ENCODE results near the gene DCHS1. TPM values are rescaled to one million over a fixed set of nuclear protein-coding genes. Genes with fewer than 3 reads are reported as not detected.

Gene DCHS1
- total RNA-seq, 1 donor from 2014 or later, result 8.8 TPM

DNA sequence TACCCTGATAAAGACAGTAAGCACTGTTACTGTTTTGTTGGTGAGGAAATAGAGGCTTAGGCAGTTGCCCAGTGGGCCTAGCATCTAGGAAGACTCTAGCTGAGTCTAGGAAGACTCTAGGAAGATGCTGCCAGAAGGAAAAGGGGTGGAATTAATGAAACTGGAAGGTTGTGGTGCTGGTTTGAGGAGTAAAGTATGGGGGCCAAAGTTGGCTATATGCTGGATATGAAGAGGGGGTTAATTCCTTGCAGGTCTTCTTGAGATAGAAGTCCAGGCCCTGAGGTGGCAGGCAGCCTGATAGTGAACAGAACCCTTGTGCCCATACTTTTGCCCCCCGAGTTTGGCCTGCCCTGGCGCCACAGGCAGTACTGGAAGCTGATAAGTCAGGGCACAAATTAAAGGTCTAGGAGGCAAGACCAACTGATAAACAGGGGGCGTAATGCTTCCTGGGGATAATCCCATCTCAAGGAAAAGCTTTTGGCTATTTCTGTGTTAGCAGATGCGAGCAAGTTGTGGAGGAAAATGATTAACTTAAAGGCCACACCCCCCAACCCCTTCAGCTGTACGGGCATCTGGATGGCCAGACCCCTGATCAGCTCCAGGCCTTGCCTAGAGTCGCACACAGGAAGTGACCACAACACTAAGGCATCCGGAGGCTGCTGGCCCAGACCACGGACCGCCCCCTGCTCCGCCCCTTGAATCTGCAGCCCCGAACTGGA lies 49.0 kb downstream of the DCHS1 start:
- ATAC-seq (peak; percentile 73), DNase-seq (peak; percentile 95)
- intact Hi-C loops (cut with micrococcal nuclease), result no loop called here

DNA sequence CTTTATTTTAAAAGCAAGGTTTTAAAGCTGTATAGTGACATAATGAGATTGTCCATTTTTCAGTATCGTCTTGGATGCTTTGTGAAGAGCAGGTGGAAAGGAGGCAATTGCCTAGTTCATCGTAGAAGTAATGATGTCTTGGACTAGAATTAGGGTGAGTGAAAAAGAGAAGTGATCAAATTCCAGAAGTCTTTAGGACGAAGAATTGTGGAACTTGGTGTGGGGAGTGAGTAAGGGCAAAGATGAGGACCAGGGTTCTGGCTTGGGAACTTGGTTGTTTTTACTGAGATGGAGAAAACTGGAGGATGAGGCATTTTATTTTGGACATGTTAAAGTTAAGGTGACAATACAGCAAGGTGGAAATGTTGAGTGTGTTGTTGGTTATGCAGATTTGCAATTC lies 50.8 kb downstream of the DCHS1 start:
- intact Hi-C loops (cut with micrococcal nuclease), result no loop called here
- ATAC-seq (no peak), DNase-seq (no peak)

GRCh38 chr11:6604081-6604626 lies 51.5 kb downstream of the DCHS1 start:
- intact Hi-C loops (cut with micrococcal nuclease), result no loop called here
- ATAC-seq (peak; percentile 67), DNase-seq (peak; percentile 57)

DNA sequence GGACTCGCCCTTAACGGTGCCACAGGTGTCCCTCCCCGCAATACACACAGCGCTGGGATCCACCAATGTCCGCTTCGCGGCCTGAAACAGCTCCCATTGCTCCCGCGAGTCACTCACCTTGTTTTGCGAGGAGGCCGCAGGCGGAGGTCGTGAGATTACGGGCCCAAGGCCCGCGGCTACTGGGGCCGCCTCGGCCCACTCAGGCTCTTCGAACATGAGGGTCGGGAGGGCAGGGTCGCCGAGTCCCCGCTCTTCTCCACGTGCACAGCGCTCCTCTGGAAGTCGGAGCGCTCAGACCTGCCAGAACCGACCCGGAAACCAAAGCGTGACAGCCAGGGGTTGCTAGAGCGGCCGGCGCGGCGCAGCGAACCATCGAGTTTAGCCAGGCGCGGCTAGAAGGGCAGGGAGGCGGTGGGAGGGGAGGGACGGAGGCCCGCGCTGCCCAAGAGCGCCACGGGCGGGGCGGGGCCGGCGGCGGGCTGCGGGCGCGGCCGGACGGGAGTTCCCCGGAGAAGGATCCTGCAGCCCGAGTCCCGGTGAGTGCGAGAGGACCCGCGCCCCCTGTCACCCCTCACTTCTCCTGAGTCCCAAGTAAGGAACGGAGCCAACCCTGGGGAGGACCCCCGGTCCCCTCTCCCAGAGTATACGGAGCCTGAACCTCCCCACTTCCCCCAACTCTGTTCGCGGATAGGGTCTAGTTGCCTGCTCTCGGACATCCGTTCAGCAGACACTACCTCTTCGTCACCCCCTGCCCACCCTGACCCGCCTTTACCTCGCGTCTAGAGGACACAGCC lies 52.1 kb downstream of the DCHS1 start, which contains the start of the genes ILK and RRP8:
Gene ILK (plus strand): TSS at position 488 of the 794 bp plus-strand sequence. CDS start 498 bp downstream, outside the sequence.
Gene RRP8 (minus strand): TSS at position 330 of the 794 bp plus-strand sequence. CDS start 114 bp downstream, at position 216.
- ATAC-seq, result peak; percentile 92
- DNase-seq, result peak; percentile 96
- intact Hi-C loops (cut with micrococcal nuclease), result no loop called here

DNA sequence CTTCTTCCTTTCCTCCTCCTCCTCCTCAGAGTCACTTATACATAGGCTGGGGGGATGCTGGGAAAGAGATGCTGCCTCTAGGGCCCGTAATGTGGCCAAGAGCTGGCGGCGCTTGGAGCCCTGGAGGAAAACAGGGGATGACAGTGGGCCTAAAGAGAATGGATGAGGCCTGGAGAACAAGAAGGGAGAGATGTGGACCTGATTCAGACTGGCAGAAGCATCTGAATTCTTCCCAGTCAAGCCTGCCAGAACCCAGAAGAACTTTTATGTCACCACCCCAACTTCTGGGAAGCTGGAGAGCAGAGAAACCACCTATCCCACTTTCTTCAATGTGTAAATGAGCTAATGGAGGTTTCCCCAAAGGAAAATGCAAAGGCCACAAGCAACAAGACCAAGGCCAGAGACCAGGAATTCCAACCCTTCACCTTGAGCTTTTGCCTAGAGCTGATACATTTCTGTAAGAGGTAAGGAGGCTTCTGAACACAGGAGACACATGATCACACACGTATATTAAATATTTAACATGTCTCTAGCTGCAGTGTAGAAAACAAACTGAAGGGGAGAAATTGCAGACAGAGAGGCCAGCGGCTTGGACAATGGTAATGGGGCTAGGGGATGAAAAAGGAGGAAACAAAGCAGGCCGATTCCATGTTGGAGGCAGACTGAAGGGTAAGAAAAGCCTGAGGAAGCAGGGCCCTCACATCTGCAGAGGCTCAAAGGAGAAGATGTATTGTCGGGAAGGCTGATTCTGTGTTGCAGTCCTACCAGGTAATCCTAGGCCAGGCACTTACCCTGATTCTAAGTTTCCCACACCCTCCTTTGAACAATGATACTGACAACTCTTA lies 53.3 kb downstream of the DCHS1 start:
- intact Hi-C loops (cut with micrococcal nuclease), result no loop called here
- DNase-seq, result no peak
- ATAC-seq, result no peak

GRCh38 chr11:6601041-6601461 lies 54.6 kb downstream of the DCHS1 start:
- intact Hi-C loops (cut with micrococcal nuclease), result no loop called here
- DNase-seq (no peak), ATAC-seq (no peak)

DNA sequence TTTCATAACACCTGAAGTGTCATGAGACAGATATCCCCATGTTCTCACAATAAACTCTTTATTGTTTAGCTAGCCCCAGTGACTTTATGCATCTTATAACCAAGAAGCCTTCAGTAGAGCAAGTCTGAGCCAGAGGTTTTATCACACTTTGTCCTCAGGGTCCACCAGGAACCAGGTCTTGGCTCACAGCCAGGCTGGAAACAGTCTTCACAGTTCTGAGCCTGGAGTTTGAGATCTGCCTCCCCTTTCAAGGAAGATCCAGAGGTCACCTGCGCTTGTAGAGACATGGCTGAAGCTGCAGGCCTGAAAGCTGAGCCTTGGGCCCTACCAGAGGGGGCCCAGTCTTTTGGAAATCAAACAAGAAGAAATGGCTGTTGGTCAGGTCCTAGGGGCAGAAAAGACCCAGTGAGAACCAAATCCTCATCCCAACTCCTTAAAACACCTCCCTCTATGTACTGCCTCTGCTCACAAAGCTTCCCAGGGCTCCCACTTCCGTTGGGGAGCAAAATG lies 55.7 kb downstream of the DCHS1 start:
- intact Hi-C loops (cut with micrococcal nuclease), result no loop called here
- ATAC-seq, result no peak
- no peak for DNase-seq

DNA sequence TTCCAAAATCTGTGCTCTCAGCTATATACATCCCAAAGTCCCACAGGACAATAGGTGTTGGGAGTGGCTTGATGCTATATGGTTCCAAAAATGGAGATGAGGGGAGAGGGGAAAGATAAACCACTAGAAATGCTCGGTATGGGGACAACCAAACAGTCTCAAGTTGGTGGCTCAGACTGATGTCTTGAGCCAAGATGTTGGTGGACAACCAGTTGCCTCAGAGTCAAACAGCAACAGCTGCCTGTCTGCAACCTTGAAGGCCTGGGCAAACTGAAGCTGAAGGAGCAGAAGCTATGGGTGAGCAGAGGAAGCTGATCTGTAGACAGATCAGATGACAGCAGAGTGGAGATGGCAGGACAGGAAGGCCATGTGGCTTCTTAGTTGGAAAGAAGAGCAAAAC lies 56.2 kb downstream of the DCHS1 start:
- intact Hi-C loops (cut with micrococcal nuclease), result no loop called here
- no peak for DNase-seq
- no peak for ATAC-seq

GRCh38 chr11:6598555-6598954 lies 57.1 kb downstream of the DCHS1 start:
- DNase-seq (no peak), ATAC-seq (no peak)
- intact Hi-C loops (cut with micrococcal nuclease), result no loop called here

- intact Hi-C loops (cut with micrococcal nuclease), result no loop called here
- peak; percentile 79 for ATAC-seq
- DNase-seq, result no peak
Observed at GRCh38 chr11:6596239-6596877, 59.3 kb downstream of the DCHS1 start.

- DNase-seq (no peak), ATAC-seq (peak; percentile 42)
- intact Hi-C loops (cut with micrococcal nuclease), result no loop called here
Observed at GRCh38 chr11:6594142-6594768, 61.4 kb downstream of the DCHS1 start.

DNA sequence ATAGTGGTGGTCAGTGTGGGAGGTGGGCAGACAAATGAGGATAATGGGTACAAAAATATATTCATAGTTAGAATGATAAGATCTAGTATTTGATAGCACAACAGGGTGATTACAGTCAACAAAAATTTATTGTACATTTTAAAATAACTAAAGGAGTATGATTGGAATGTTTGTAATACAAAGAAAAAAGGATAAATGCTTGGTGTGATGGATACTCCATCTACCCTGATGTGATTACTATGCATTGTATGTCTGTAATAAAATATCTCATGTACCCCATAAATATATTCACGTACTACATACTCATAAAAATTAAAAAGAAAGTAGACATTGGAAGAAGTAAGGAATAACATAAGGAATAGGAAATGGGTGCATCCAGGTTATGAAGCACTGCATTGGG lies 67.6 kb downstream of the DCHS1 start:
- DNase-seq, result no peak
- intact Hi-C loops (cut with micrococcal nuclease), result loop anchor here (10.0 kb wide), 1 partner anchor 53 kb away; no protein-coding TSS in a partner anchor
- ATAC-seq, result no peak

- intact Hi-C loops (cut with micrococcal nuclease), result loop anchor here (10.0 kb wide), 1 partner anchor 53 kb away; no protein-coding TSS in a partner anchor
- DNase-seq, result peak; percentile 76
- peak; percentile 95 for ATAC-seq
Observed at GRCh38 chr11:6587360-6587953, 68.2 kb downstream of the DCHS1 start.

GRCh38 chr11:6586434-6587359 lies 68.9 kb downstream of the DCHS1 start:
- intact Hi-C loops (cut with micrococcal nuclease), result loop anchor here (10.0 kb wide), 1 partner anchor 52 kb away; no protein-coding TSS in a partner anchor
- DNase-seq, result peak; percentile 71
- peak; percentile 89 for ATAC-seq

GRCh38 chr11:6584528-6584927 lies 71.1 kb downstream of the DCHS1 start:
- DNase-seq (no peak), ATAC-seq (no peak)
- intact Hi-C loops (cut with micrococcal nuclease), result loop anchor here (10.0 kb wide), 1 partner anchor 50 kb away; no protein-coding TSS in a partner anchor

DNA sequence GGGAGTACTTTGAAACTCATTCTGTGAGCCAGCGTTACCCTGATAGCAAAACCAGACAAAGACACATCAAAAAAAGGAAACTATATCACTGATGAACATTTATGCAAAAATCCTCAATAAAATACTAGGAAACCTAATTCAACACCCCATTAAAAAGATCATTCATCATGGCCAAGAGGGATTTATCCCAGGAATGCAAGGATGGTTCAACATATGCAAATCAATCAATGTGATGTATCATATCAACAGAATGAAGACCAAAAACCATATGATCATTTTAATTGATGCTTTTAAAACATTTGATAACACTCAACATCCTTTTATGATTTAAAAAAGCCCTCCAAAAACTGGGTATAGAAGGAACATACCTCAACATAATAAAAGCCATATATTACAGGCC lies 72.0 kb downstream of the DCHS1 start:
- intact Hi-C loops (cut with micrococcal nuclease), result loop anchor here (10.0 kb wide), 1 partner anchor 49 kb away; no protein-coding TSS in a partner anchor
- DNase-seq, result no peak
- no peak for ATAC-seq
